Measurements from ENCODE around the gene ZBP1. TPM values are rescaled to one million over a fixed set of nuclear protein-coding genes. Genes with fewer than 3 reads are reported as not detected.

ZBP1 gene
- total RNA-seq, 2 donors from 2014 or later = 4.1 to 6.1 TPM

- Histone ChIP-seq H3K4me3 (no peak overlapping the region), H3K9me3 (no peaks in the 10 kb centered on the region), H3K27ac (no peak overlapping the region), H3K36me3 (no peaks in the 10 kb centered on the region), H3K27me3 (replicated peaks; ENCODE audit: insufficient read depth) (no peaks in the 10 kb centered on the region), H3K4me1 (ENCODE audit: control insufficient read depth in 1 of 2, low read depth in 2 of 2) (no peaks in the 10 kb centered on the region)
- ATAC-seq (ENCODE audit: insufficient number of reproducible peaks, low FRiP score, low read depth) (no peak), DNase-seq (ENCODE audit: low spot score) (no peak)
- no peak for TF ChIP-seq CTCF (IDR thresholded peaks at IDR 0.05)
These were observed 5.5 kb downstream of the ZBP1 start for GRCh38 chr20:57614490-57615444.

GRCh38 chr20:57613481-57613921 is 6.7 kb downstream of the ZBP1 start:
- TF ChIP-seq CTCF (IDR thresholded peaks at IDR 0.05) = no peak
- DNase-seq (ENCODE audit: low spot score) (no peak), ATAC-seq (ENCODE audit: insufficient number of reproducible peaks, low FRiP score, low read depth) (no peak)
- H3K36me3 ChIP-seq = no peaks in the 10 kb centered on the region
- no peaks in the 10 kb centered on the region for H3K27me3 ChIP-seq (replicated peaks; ENCODE audit: insufficient read depth)
- H3K9me3 ChIP-seq = no peaks in the 10 kb centered on the region
- H3K27ac ChIP-seq = no peak overlapping the region
- no peaks in the 10 kb centered on the region for H3K4me1 ChIP-seq (ENCODE audit: control insufficient read depth in 1 of 2, low read depth in 2 of 2)
- H3K4me3 ChIP-seq = no peak overlapping the region

- Histone ChIP-seq H3K4me3 (no peak overlapping the region), H3K4me1 (ENCODE audit: control insufficient read depth in 1 of 2, low read depth in 2 of 2) (no peaks in the 10 kb centered on the region), H3K27me3 (replicated peaks; ENCODE audit: insufficient read depth) (no peaks in the 10 kb centered on the region), H3K27ac (no peak overlapping the region), H3K36me3 (no peaks in the 10 kb centered on the region), H3K9me3 (no peaks in the 10 kb centered on the region)
- no peak for TF ChIP-seq CTCF (IDR thresholded peaks at IDR 0.05)
- DNase-seq (ENCODE audit: low spot score) (no peak), ATAC-seq (ENCODE audit: insufficient number of reproducible peaks, low FRiP score, low read depth) (no peak)
These were observed 7.3 kb downstream of the ZBP1 start for GRCh38 chr20:57612916-57613315.

GRCh38 chr20:57612436-57612835 is 7.8 kb downstream of the ZBP1 start:
- no peak for DNase-seq (ENCODE audit: low spot score)
- Histone ChIP-seq H3K27me3 (replicated peaks; ENCODE audit: insufficient read depth) (no peaks in the 10 kb centered on the region), H3K27ac (no peak overlapping the region), H3K9me3 (no peaks in the 10 kb centered on the region), H3K36me3 (no peaks in the 10 kb centered on the region), H3K4me1 (ENCODE audit: control insufficient read depth in 1 of 2, low read depth in 2 of 2) (no peaks in the 10 kb centered on the region), H3K4me3 (no peak overlapping the region)
- no peak for ATAC-seq (ENCODE audit: insufficient number of reproducible peaks, low FRiP score, low read depth)
- TF ChIP-seq CTCF (IDR thresholded peaks at IDR 0.05) = no peak

- no peak overlapping the region for H3K4me3 ChIP-seq
- TF ChIP-seq CTCF (IDR thresholded peaks at IDR 0.05) = no peak
- H3K27ac ChIP-seq = no peak overlapping the region
- H3K4me1 ChIP-seq (ENCODE audit: control insufficient read depth in 1 of 2, low read depth in 2 of 2) = no peaks in the 10 kb centered on the region
- ATAC-seq (ENCODE audit: insufficient number of reproducible peaks, low FRiP score, low read depth) (no peak), DNase-seq (ENCODE audit: low spot score) (no peak)
- no peaks in the 10 kb centered on the region for H3K36me3 ChIP-seq
- no peaks in the 10 kb centered on the region for H3K9me3 ChIP-seq
- H3K27me3 ChIP-seq (replicated peaks; ENCODE audit: insufficient read depth) = no peaks in the 10 kb centered on the region
These were observed 8.5 kb downstream of the ZBP1 start for GRCh38 chr20:57611586-57612311.
